Activated T-helper 1 cell treated with anti-CD3 and anti-CD28 coated beads, Interleukin-12 subunit alpha, Interleukin-12 subunit beta, Interleukin-2, Interleukin-4 antibody, amounts not matched to agents 30 ng/mL and 10 ng/mL and 1 ng/mL, durations not matched to agents 14 hours and 24 hours and 36 hours (primary cell): Measurements from ENCODE around the gene KRT34. TPM values are rescaled to one million over a fixed set of nuclear protein-coding genes. Genes with fewer than 3 reads are reported as not detected.

Source experiments
- DNase-seq: peaks from one replicate; pipeline ENCODE4 v3.0.0; 2021; ENCODE audit warnings: low spot score
- H3K27ac Mint-ChIP-seq: one replicate; pipeline ENCODE4 v1.8.0; 2021; ENCODE audit warnings: mild to moderate bottlenecking, mixed read lengths
- H3K27me3 Mint-ChIP-seq: one replicate; pipeline ENCODE4 v1.8.0; 2022; ENCODE audit warnings: mild to moderate bottlenecking, moderate library complexity, mixed read lengths; ENCODE audit not compliant: insufficient read depth
- H3K36me3 Mint-ChIP-seq: one replicate; pipeline ENCODE4 v1.8.0; 2021; ENCODE audit warnings: low read depth, mixed read lengths
- H3K4me1 Mint-ChIP-seq: one replicate; pipeline ENCODE4 v1.8.0; 2021; ENCODE audit warnings: low read depth, mixed read lengths
- H3K4me3 Mint-ChIP-seq: one replicate; pipeline ENCODE4 v1.8.0; 2021; ENCODE audit warnings: mild to moderate bottlenecking, moderate library complexity, mixed read lengths
- H3K9me3 Mint-ChIP-seq: one replicate; pipeline ENCODE4 v1.8.0; 2021; ENCODE audit warnings: mixed read lengths
- intact Hi-C: fragments of 100-400 bp; cut with micrococcal nuclease; formaldehyde crosslinking; loops from one replicate; pipeline ENCODE4 v1.15.1; 2024
- total RNA-seq: library from RNA; stranded (reverse); gene quantifications from 2 replicates; pipeline ENCODE4 v1.2.3, GENCODE V29; 2022

Gene KRT34
- total RNA-seq, 1 donor from 2014 or later: not detected

- Mint-ChIP-seq H3K36me3 (no peaks in the 10 kb centered on the region), H3K27me3 (peaks cover 8% of the 10 kb centered on the region), H3K27ac (no peak overlapping the region), H3K9me3 (no peaks in the 10 kb centered on the region), H3K4me3 (no peak overlapping the region), H3K4me1 (no peaks in the 10 kb centered on the region)
- DNase-seq: no peak
- intact Hi-C loops: no loop called here
Measured at GRCh38 chr17:41416479-41416878, 34.4 kb upstream of the KRT34 start.

GRCh38 chr17:41415833-41416335, 33.8 kb upstream of the KRT34 start:
- H3K4me3 Mint-ChIP-seq: no peak overlapping the region
- no peaks in the 10 kb centered on the region for H3K4me1 Mint-ChIP-seq
- no peak for DNase-seq
- no peaks in the 10 kb centered on the region for H3K9me3 Mint-ChIP-seq
- H3K27ac Mint-ChIP-seq: no peak overlapping the region
- intact Hi-C loops: no loop called here
- peaks cover 9% of the 10 kb centered on the region for H3K27me3 Mint-ChIP-seq
- no peaks in the 10 kb centered on the region for H3K36me3 Mint-ChIP-seq

- H3K27me3 Mint-ChIP-seq: peaks cover 10% of the 10 kb centered on the region
- H3K9me3 Mint-ChIP-seq: no peaks in the 10 kb centered on the region
- no peaks in the 10 kb centered on the region for H3K36me3 Mint-ChIP-seq
- intact Hi-C loops: no loop called here
- DNase-seq: no peak
- H3K27ac Mint-ChIP-seq: no peak overlapping the region
- no peaks in the 10 kb centered on the region for H3K4me1 Mint-ChIP-seq
- no peak overlapping the region for H3K4me3 Mint-ChIP-seq
Measured at GRCh38 chr17:41415411-41415810, 33.3 kb upstream of the KRT34 start.

- Mint-ChIP-seq H3K4me1 (peaks cover 4% of the 10 kb centered on the region), H3K27me3 (peaks cover 10% of the 10 kb centered on the region), H3K36me3 (no peaks in the 10 kb centered on the region), H3K9me3 (no peaks in the 10 kb centered on the region), H3K27ac (no peak overlapping the region), H3K4me3 (no peak overlapping the region)
- intact Hi-C loops: no loop called here
- DNase-seq: no peak
Measured at GRCh38 chr17:41413982-41414381, 31.9 kb upstream of the KRT34 start.

GRCh38 chr17:41413353-41413957, 31.3 kb upstream of the KRT34 start:
- Mint-ChIP-seq H3K36me3 (no peaks in the 10 kb centered on the region), H3K4me3 (no peak overlapping the region), H3K27ac (no peak overlapping the region), H3K9me3 (no peaks in the 10 kb centered on the region), H3K27me3 (peaks cover 10% of the 10 kb centered on the region), H3K4me1 (peaks cover 7% of the 10 kb centered on the region)
- intact Hi-C loops: no loop called here
- DNase-seq: no peak

GRCh38 chr17:41411072-41411840, 29.1 kb upstream of the KRT34 start:
- peaks cover 7% of the 10 kb centered on the region for H3K4me1 Mint-ChIP-seq
- DNase-seq: no peak
- intact Hi-C loops: no loop called here
- no peak overlapping the region for H3K27ac Mint-ChIP-seq
- peaks cover 10% of the 10 kb centered on the region for H3K27me3 Mint-ChIP-seq
- H3K9me3 Mint-ChIP-seq: no peaks in the 10 kb centered on the region
- H3K36me3 Mint-ChIP-seq: no peaks in the 10 kb centered on the region
- H3K4me3 Mint-ChIP-seq: no peak overlapping the region

GRCh38 chr17:41407226-41407625, 25.1 kb upstream of the KRT34 start:
- Mint-ChIP-seq H3K4me1 (peaks cover 32% of the 10 kb centered on the region), H3K36me3 (peaks cover 2% of the 10 kb centered on the region), H3K27me3 (peaks cover 10% of the 10 kb centered on the region), H3K27ac (no peak overlapping the region), H3K4me3 (no peak overlapping the region), H3K9me3 (no peaks in the 10 kb centered on the region)
- intact Hi-C loops: loop anchor here (10.0 kb wide), 1 partner anchor 258 kb away; no protein-coding TSS in a partner anchor
- no peak for DNase-seq

- Mint-ChIP-seq H3K9me3 (no peaks in the 10 kb centered on the region), H3K36me3 (peaks cover 2% of the 10 kb centered on the region), H3K4me1 (peaks cover 33% of the 10 kb centered on the region), H3K27me3 (peaks cover 6% of the 10 kb centered on the region), H3K27ac (no peak overlapping the region), H3K4me3 (no peak overlapping the region)
- intact Hi-C loops: loop anchor here (10.0 kb wide), 1 partner anchor 259 kb away; no protein-coding TSS in a partner anchor
- DNase-seq: no peak
Measured at GRCh38 chr17:41406205-41406604, 24.1 kb upstream of the KRT34 start.

GRCh38 chr17:41404024-41404671, 22.0 kb upstream of the KRT34 start:
- peaks cover 31% of the 10 kb centered on the region for H3K4me1 Mint-ChIP-seq
- peak; percentile 3 for DNase-seq
- H3K9me3 Mint-ChIP-seq: no peaks in the 10 kb centered on the region
- H3K27me3 Mint-ChIP-seq: no peaks in the 10 kb centered on the region
- intact Hi-C loops: loop anchor here (1.0 to 10.0 kb wide), 2 partner anchors 63 to 261 kb away; no protein-coding TSS in a partner anchor
- H3K27ac Mint-ChIP-seq: peak overlapping the region; percentile 77
- peaks cover 2% of the 10 kb centered on the region for H3K36me3 Mint-ChIP-seq
- H3K4me3 Mint-ChIP-seq: peak overlapping the region; percentile 27

GRCh38 chr17:41403404-41404023, 21.4 kb upstream of the KRT34 start:
- no peak for DNase-seq
- no peaks in the 10 kb centered on the region for H3K27me3 Mint-ChIP-seq
- intact Hi-C loops: loop anchor here (1.0 to 10.0 kb wide), 2 partner anchors 62 to 261 kb away; no protein-coding TSS in a partner anchor
- H3K36me3 Mint-ChIP-seq: peaks cover 2% of the 10 kb centered on the region
- H3K4me1 Mint-ChIP-seq: peaks cover 26% of the 10 kb centered on the region
- H3K9me3 Mint-ChIP-seq: no peaks in the 10 kb centered on the region
- H3K4me3 Mint-ChIP-seq: peak overlapping the region; percentile 27
- peak overlapping the region; percentile 77 for H3K27ac Mint-ChIP-seq

- Mint-ChIP-seq H3K4me3 (no peak overlapping the region), H3K4me1 (peaks cover 26% of the 10 kb centered on the region)
Measured at GRCh38 chr17:41402161-41402560, 20.1 kb upstream of the KRT34 start.

GRCh38 chr17:41396996-41397660, 15.0 kb upstream of the KRT34 start, which contains the start of gene KRT31:
TSS of gene KRT31 (minus strand) at chr17:41397608. CDS start at chr17:41397539, 69 bp downstream.
- intact Hi-C loops: no loop called here
- H3K4me1 Mint-ChIP-seq: peaks cover under 1% of the 10 kb centered on the region
- no peak within 1 kb of the TSS for H3K27ac Mint-ChIP-seq
- H3K9me3 Mint-ChIP-seq: no peaks in the 10 kb centered on the region
- no peak within 1 kb of the TSS for H3K4me3 Mint-ChIP-seq
- no peaks in the 10 kb centered on the region for H3K36me3 Mint-ChIP-seq
- DNase-seq: no peak
- H3K27me3 Mint-ChIP-seq: peaks cover 13% of the 10 kb centered on the region

More at GRCh38 chr17:41402161-41402560, 20.1 kb upstream of the KRT34 start:
- H3K36me3 Mint-ChIP-seq: peaks cover 2% of the 10 kb centered on the region
- no peaks in the 10 kb centered on the region for H3K9me3 Mint-ChIP-seq
- no peak for DNase-seq
- H3K27ac Mint-ChIP-seq: peak overlapping the region; percentile 59
- intact Hi-C loops: loop anchor here (10.0 kb wide), 1 partner anchor 263 kb away; no protein-coding TSS in a partner anchor
- peaks cover 5% of the 10 kb centered on the region for H3K27me3 Mint-ChIP-seq
